MM.1S (cell line): ENCODE results near the gene DCUN1D5.

Experiments used
- DNase-seq: peaks from one replicate; pipeline ENCODE4 v3.0.0-alpha.2; 2015
- H2AFZ ChIP-seq: fragments of 300-600 bp; sonication (generic); 2 replicates; pipeline ENCODE4 v1.6.0; 2016; ENCODE audit warnings: antibody characterized with exemption, low read length
- H3F3A ChIP-seq: fragments of 300-600 bp; sonication (generic); 2 replicates; pipeline ENCODE4 v1.6.1; 2016; ENCODE audit warnings: mild to moderate bottlenecking, antibody characterized with exemption, low read length, moderate library complexity, mixed read lengths; ENCODE audit not compliant: insufficient read depth
- H3K27ac ChIP-seq: fragments of 300-600 bp; sonication (generic); 2 replicates; pipeline ENCODE4 v1.5.1; 2016; ENCODE audit warnings: mild to moderate bottlenecking, low read length
- H3K27me3 ChIP-seq: fragments of 300-600 bp; sonication (generic); replicated peaks from 2 replicates; pipeline ENCODE4 v1.6.0; 2016; ENCODE audit warnings: low read length; ENCODE audit not compliant: insufficient read depth
- H3K36me3 ChIP-seq: fragments of 300-600 bp; sonication (generic); replicated peaks from 2 replicates; pipeline ENCODE4 v1.6.1; 2016; ENCODE audit warnings: mild to moderate bottlenecking, low read length, mixed read lengths; ENCODE audit not compliant: insufficient read depth
- H3K4me1 ChIP-seq: fragments of 300-600 bp; sonication (generic); 2 replicates; pipeline ENCODE4 v1.6.1; 2016; ENCODE audit warnings: low read length, mixed read lengths
- H3K4me2 ChIP-seq: fragments of 300-600 bp; sonication (generic); 2 replicates; pipeline ENCODE4 v1.6.0; 2016; ENCODE audit warnings: low read depth, low read length
- H3K4me3 ChIP-seq: fragments of 300-600 bp; sonication (generic); 2 replicates; pipeline ENCODE4 v1.5.1; 2016; ENCODE audit warnings: low read length, mixed read lengths
- H3K79me2 ChIP-seq: fragments of 300-600 bp; sonication (generic); 2 replicates; pipeline ENCODE4 v1.6.1; 2016; ENCODE audit warnings: mixed run types, low read length, mixed read lengths
- H3K9ac ChIP-seq: fragments of 300-600 bp; sonication (generic); 2 replicates; pipeline ENCODE4 v1.6.1; 2016; ENCODE audit warnings: low read length, mixed read lengths
- H3K9me2 ChIP-seq: fragments of 300-600 bp; sonication (generic); replicated peaks from 2 replicates; pipeline ENCODE4 v1.6.1; 2016; ENCODE audit warnings: mild to moderate bottlenecking, low read length, mixed read lengths; ENCODE audit not compliant: insufficient read depth
- H3K9me3 ChIP-seq: fragments of 300-600 bp; sonication (generic); replicated peaks from 2 replicates; pipeline ENCODE4 v1.6.1; 2016; ENCODE audit warnings: mild to moderate bottlenecking, low read length, mixed read lengths; ENCODE audit not compliant: insufficient read depth
- H4K20me1 ChIP-seq: fragments of 300-600 bp; sonication (generic); 2 replicates; pipeline ENCODE4 v1.6.1; 2016; ENCODE audit warnings: mild to moderate bottlenecking, low read length, moderate library complexity, mixed read lengths; ENCODE audit not compliant: insufficient read depth
- EZH2 ChIP-seq: fragments of 300-600 bp; sonication (generic); optimal IDR thresholded peaks from 2 replicates; pipeline ENCODE3; 2017; ENCODE audit warnings: low read depth, mild to moderate bottlenecking, antibody characterized with exemption, low read length, mixed read lengths
- EZH2phosphoT487 ChIP-seq: fragments of 300-600 bp; sonication (generic); IDR thresholded peaks from 2 replicates; pipeline ENCODE4 v1.6.1; 2018; ENCODE audit warnings: antibody characterized with exemption, low read length
- TF ChIP-seq, protein P1 (sequence below): fragments of 300-600 bp; sonication (generic); IDR thresholded peaks from 2 replicates; pipeline ENCODE4 v1.5.1; 2016; ENCODE audit warnings: antibody characterized with exemption, low read length, mixed read lengths

DCUN1D5 gene

GRCh38 chr11:103051151-103051801 lies 40.7 kb downstream of the DCUN1D5 start:
- Histone ChIP-seq H3K27ac (no peak overlapping the region), H3K9ac (no peak overlapping the region), H4K20me1 (no peaks in the 10 kb centered on the region), H3K4me3 (no peak overlapping the region), H3F3A (no peaks in the 10 kb centered on the region), H3K4me1 (no peaks in the 10 kb centered on the region), H3K9me2 (no peaks in the 10 kb centered on the region), H3K79me2 (no peaks in the 10 kb centered on the region), H3K4me2 (no peak overlapping the region), H3K36me3 (no peaks in the 10 kb centered on the region), H2AFZ (no peak overlapping the region), H3K27me3 (no peaks in the 10 kb centered on the region), H3K9me3 (no peaks in the 10 kb centered on the region)
- TF ChIP-seq EZH2phosphoT487 (no peak), EZH2 (no peak)
- TF ChIP-seq, protein P1, sequence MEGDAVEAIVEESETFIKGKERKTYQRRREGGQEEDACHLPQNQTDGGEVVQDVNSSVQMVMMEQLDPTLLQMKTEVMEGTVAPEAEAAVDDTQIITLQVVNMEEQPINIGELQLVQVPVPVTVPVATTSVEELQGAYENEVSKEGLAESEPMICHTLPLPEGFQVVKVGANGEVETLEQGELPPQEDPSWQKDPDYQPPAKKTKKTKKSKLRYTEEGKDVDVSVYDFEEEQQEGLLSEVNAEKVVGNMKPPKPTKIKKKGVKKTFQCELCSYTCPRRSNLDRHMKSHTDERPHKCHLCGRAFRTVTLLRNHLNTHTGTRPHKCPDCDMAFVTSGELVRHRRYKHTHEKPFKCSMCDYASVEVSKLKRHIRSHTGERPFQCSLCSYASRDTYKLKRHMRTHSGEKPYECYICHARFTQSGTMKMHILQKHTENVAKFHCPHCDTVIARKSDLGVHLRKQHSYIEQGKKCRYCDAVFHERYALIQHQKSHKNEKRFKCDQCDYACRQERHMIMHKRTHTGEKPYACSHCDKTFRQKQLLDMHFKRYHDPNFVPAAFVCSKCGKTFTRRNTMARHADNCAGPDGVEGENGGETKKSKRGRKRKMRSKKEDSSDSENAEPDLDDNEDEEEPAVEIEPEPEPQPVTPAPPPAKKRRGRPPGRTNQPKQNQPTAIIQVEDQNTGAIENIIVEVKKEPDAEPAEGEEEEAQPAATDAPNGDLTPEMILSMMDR: no peak
- DNase-seq: no peak

DNA sequence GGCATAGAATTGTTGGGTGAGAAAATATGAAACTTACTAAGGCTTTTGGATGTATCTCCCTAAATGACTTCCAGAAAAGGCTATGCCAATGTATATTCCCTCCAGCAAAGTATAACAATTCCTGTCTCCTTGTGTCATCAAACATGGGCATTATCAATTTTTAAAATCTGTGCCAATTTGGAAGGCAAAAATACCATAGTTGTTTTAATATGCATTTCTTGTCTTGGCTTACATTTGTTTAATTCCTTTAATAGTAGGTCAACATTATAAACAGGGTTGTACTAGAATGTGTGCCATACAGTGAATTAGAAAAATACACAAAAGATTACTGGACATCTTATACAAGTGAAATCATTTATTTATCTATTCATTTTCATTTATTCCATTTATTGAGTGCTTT lies 41.6 kb downstream of the DCUN1D5 start:
- H2AFZ ChIP-seq: no peak overlapping the region
- H3K9me3 ChIP-seq: no peaks in the 10 kb centered on the region
- no peaks in the 10 kb centered on the region for H3F3A ChIP-seq
- H3K27me3 ChIP-seq: no peaks in the 10 kb centered on the region
- no peaks in the 10 kb centered on the region for H3K79me2 ChIP-seq
- H3K4me1 ChIP-seq: no peaks in the 10 kb centered on the region
- H4K20me1 ChIP-seq: no peaks in the 10 kb centered on the region
- H3K36me3 ChIP-seq: no peaks in the 10 kb centered on the region
- H3K4me3 ChIP-seq: no peak overlapping the region
- H3K9me2 ChIP-seq: no peaks in the 10 kb centered on the region
- H3K9ac ChIP-seq: no peak overlapping the region
- DNase-seq: no peak
- H3K4me2 ChIP-seq: no peak overlapping the region
- no peak overlapping the region for H3K27ac ChIP-seq
- TF ChIP-seq, protein P1: no peak
- no peak for TF ChIP-seq EZH2
- no peak for TF ChIP-seq EZH2phosphoT487

GRCh38 chr11:103047837-103048236 lies 44.1 kb downstream of the DCUN1D5 start:
- H3K9me2 ChIP-seq: no peaks in the 10 kb centered on the region
- no peaks in the 10 kb centered on the region for H3K9me3 ChIP-seq
- H3K4me1 ChIP-seq: no peaks in the 10 kb centered on the region
- no peak for DNase-seq
- H2AFZ ChIP-seq: no peak overlapping the region
- no peaks in the 10 kb centered on the region for H3K79me2 ChIP-seq
- no peak overlapping the region for H3K4me2 ChIP-seq
- H3K9ac ChIP-seq: no peak overlapping the region
- H4K20me1 ChIP-seq: no peaks in the 10 kb centered on the region
- H3K4me3 ChIP-seq: no peak overlapping the region
- no peaks in the 10 kb centered on the region for H3K27me3 ChIP-seq
- no peak overlapping the region for H3K27ac ChIP-seq
- no peaks in the 10 kb centered on the region for H3K36me3 ChIP-seq
- TF ChIP-seq EZH2 (no peak), EZH2phosphoT487 (no peak)
- TF ChIP-seq, protein P1: no peak
- H3F3A ChIP-seq: no peaks in the 10 kb centered on the region
